GM19395 (cell line): ENCODE data around the gene CCDC88C.
"Not testable (repeated sequence)": the region's sequence is repeated elsewhere in the genome, so short reads cannot be mapped to it uniquely, and the experiment has no call there.

Experiments
- ATAC-seq: cut with Tn5 transposase; IDR thresholded peaks from one replicate; pipeline ENCODE4 v1.9.1; 2021; ENCODE audit warnings: mild to moderate bottlenecking, moderate library complexity; ENCODE audit not compliant: unreplicated experiment

Gene CCDC88C

DNA sequence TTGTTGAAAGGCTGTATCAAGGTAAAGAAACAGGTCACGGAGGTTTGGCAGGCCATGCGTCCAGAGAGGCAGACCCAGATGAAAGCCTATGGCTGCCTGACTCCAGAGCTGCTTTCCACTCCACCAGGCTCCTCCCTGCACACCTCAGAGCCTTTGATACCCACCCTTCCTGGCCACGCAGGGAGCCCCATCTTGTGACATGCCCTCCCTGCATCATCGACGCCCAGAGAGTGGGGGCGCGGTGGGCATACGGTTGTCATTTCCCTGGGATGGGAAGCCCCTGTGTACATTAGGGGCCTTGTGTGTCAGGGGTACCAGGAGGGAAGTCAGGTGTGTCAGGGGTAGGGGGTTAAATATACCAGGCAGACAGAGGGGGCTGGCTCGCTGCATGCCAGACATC lies 142.8 kb downstream of the CCDC88C start:
- ATAC-seq: no peak

DNA sequence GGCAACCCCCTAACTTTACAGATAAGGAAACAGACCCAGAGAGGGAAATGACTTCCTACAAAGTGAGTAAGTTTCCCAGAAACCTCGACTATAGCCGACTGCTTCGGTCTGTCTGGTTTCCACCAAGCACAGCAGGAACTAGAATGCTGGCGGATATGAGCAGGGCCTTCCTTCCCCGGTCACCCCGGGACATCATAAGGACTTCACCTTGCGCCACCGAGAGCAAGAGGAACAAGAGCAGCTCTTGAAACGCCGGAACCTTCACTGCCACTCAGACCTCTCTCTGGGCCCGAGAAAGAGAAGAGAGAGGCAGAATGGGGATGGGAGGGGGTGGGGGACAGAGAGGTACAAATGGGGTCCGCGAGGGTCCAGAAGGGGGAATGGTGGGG lies 143.7 kb downstream of the CCDC88C start:
- no peak for ATAC-seq

DNA sequence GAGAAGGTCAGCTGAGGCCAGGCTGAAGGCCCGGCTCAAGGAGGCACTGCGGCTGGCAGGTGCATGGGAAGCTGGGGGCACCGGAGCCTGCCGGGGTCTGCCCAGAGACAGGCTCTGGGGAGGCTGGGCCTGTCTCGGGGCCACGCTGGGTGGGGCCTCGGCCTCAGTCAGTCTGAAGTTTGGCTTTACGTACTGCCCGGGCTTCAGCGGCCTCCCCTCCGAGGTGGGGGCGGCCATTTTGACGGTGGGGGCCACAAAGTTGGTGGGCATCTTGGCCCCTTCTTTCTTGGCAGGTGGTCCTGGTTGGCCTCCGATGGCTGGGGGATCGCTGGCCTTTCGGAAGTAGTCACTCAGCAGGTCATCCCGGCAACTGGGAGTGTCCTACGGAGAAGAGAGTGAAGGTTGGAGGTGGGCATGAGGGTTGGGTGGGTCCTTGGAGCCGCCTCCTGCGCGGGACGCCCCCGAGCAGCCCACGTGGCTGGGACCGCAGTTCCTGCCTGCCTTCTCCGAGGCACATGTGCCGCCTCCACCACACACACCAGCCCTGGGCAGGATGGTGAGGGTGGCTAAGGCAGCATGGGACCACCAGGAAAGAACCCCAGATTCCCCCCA lies 144.2 kb downstream of the CCDC88C start:
- ATAC-seq: no peak

GRCh38 chr14:91272341-91273272 lies 145.0 kb downstream of the CCDC88C start:
- no peak for ATAC-seq

DNA sequence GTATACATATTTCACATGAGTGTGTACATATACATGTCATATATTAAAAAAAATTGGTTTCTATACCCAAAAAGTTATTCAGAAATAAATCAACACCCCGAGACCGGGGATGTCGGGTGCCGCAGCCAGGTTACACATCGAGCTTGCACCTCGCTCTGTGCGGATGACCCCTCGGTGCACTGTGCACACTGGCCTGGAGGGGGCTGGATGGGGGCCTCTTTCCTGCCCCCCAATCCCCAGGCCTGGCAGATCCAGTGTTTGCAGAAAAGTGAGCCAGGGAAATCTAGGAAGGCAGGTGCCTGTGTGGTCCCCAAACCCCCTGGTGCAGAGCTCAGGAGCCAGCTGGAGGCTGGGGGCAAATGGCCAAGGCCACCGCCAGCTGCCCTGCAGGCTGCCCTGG lies 146.0 kb downstream of the CCDC88C start:
- ATAC-seq: no peak

DNA sequence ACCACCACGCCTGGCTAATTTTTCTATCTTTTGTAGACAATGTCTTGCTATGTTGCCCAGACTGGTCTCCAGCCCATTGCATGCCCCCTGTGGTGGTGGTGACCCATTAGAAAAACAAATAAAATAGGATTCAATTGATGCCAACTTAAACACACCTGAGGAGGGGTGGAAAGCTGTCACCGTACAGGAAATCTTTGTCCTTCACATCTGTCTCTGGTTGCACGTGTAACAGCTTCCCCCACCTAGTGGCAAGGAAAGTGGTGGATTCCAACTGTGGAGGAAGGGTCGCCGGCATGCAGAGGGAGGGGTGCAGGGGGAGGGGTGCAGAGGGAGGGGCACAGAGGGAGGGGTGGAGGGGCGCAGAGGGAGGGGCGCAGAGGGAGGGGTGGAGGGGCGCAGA lies 147.0 kb downstream of the CCDC88C start:
- ATAC-seq: no peak

DNA sequence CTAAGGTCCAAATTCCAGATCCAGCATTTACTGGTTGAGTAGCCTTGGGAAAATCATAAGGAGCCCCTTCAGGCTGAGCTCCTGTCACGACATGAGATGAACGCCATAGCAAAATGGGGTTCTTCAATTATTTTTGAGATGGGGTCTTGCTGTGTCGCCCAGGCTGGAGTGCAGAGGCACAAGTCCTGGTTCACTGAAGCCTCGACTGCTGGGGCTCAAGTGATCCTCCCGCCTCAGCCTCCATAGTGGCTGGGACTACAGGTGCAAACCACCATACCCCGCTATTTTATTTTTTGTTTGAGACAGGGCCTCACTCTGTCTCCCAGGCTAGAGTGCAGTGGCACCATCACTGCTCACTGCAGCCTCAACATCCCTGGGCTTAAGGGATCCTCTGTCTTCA lies 147.4 kb downstream of the CCDC88C start:
- ATAC-seq: no peak

- ATAC-seq: no peak
These were observed 148.3 kb downstream of the CCDC88C start for GRCh38 chr14:91269076-91269991.

GRCh38 chr14:91267965-91268437 lies 149.6 kb downstream of the CCDC88C start:
- no peak for ATAC-seq

GRCh38 chr14:91266276-91266675 lies 151.3 kb downstream of the CCDC88C start:
- ATAC-seq: not testable (repeated sequence)

DNA sequence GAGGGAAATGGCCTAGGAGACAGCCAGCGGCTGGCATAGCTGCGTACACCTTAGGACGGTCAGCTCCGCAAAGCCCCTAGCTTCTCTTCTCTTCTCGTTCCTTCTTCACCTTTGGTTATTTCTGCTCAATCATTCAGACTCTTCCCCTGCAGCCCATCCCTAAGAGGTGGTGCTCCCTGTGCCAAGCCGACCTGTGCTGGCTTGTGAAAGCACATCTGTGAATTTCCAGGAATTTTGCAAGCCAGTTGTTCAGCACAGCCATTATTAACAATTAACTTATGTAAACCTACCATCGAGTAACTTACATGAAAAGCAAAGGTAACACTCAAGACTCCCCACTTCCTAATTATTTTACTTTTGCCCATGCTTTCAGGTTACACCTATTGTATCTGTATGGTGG lies 152.2 kb downstream of the CCDC88C start:
- no peak for ATAC-seq

DNA sequence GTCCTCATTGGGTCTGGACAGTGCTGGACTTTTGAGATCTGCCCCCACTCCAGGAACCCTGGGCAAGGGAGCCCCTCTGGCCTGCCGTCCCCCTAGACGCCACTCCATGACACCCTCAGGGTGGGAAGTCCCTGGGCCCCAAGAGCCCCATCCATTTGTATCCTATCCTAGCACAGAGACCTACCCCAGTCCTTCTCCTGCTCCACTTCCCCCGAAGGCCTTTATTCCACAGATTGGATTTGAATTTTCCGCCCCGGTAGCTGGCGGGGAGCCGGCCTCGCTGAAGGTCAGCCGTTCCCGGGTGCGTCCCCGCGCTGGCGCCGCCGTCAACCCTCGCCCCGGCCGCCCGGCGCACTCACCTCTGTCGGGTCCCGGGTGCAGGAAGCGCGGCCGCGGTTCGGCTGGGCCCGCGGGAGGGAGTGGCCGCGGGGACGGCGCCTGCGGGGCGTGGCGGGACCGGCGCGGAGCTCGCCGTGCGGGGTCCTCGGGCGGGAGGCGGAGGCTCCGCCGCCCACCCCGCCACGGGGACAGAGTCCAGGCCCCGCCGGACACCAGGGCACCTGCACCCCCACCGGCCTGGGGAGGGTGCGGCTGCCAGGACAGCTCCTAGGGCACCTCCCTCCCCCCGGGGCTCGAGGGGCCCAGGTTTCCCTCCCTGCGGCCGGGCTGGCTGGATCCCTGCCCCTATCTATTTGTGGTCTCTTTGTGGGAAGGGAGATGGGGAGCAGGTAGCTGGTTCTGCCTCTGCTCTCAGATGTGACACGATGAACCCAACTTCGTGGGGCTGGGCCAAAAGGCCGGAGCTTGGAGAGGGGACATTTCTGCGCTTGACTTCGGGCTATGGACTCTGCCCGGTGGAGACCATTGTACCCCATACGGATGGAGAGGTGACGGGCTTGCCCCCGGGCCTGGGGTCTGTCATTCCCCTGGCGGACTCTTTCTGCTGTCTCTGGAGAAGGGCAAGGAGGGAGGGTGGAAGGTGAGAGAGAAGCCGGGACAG lies 153.2 kb downstream of the CCDC88C start:
- no peak for ATAC-seq

- no peak for ATAC-seq
These were observed 154.3 kb downstream of the CCDC88C start for GRCh38 chr14:91263329-91263728.

DNA sequence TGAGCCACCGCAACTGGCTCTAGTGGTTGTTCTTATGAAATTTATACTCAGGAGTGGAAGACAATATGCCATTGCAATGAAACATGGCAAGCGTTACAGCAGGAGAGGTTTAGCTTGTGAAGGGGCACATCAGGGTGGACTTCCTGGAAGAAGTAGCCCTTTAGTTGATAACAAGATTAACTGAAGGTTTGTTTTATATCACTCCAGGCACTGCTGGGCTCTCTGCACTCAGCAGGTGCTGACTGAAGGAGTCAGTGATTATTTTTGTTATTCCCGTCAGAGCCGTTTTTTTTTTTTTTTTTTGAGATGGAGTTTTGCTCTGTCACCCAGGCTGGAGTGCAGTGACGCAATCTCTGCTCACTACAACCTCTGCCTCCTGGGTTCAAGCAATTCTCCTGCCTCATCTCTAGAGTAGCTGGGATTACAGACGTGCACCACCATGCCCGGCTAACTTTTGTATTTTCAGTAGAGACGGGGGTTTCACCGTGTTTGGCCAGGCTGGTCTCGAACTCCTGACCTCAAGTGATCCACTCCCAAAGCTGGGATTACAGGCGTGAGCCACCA lies 155.6 kb downstream of the CCDC88C start:
- ATAC-seq: no peak

GRCh38 chr14:91261115-91261514 lies 156.5 kb downstream of the CCDC88C start:
- no peak for ATAC-seq

DNA sequence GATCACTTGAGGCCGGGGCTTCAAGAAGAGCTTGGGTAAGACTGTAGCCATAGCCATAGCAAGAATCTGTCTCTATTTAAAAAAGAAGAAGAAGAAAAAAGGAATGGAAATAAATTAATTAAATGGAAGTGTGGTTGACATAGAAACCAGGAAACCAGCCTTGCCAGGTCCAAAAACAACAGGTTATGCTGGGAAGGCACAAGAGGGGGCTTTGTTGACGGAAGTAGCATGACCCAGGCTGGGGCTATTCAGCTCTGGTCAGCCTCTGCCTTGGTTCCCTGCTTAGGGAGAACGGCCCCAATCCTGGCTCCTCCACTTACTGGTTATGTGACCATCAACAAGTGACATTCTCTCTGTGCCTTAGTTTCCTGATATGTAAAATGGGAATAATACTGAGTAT lies 158.7 kb downstream of the CCDC88C start:
- no peak for ATAC-seq

GRCh38 chr14:91258011-91258618 lies 159.5 kb downstream of the CCDC88C start:
- no peak for ATAC-seq

GRCh38 chr14:91257328-91258010 lies 160.2 kb downstream of the CCDC88C start:
- no peak for ATAC-seq

DNA sequence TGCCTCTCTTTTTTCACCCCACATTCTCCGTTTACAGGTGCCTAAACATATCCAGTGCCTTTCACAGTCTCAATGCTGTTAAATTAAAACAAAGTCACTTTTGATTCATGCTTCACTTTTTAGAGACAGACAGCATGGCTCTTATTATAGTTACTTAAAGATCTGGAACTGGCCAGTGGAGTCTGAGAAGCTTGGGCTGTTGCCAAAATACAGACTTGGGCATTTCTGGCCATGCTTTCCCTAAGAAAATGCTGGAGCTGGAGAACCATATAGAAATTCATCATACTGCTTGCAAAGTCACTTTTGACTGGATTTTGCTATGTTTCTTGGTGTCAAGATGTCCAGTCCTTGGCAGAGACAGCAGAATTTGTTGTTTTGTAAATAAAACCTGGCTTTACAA lies 161.0 kb downstream of the CCDC88C start:
- ATAC-seq: no peak
